ENCODE results near the gene ARPC1A.
"Not testable (repeated sequence)": the region's sequence is repeated elsewhere in the genome, so short reads cannot be mapped to it uniquely, and the experiment has no call there.

The ARPC1A gene

GRCh38 chr7:99326408-99326782 is 697 bp downstream of the ARPC1A start:
- peak in 1 of 2 donors; percentile 27 for DNase-seq
- H3K18ac ChIP-seq (ENCODE audit: low read length), result peak overlapping the region; percentile 85
- peak overlapping the region; percentile 95 for H3K9ac ChIP-seq (ENCODE audit: low read length)
- no peak overlapping the region for H3K23ac ChIP-seq (ENCODE audit: low read length)
- H3K27me3 ChIP-seq (ENCODE audit: insufficient read depth, low read length), result no peaks in the 10 kb centered on the region
- peak overlapping the region; percentile 23 for H2BK120ac ChIP-seq (ENCODE audit: insufficient read depth, low read length, poor library complexity)
- no CpG with 5 or more reads among the region's 10 CpGs for WGBS (ENCODE audit: extremely low coverage, insufficient coverage, insufficient read length)
- H4K91ac ChIP-seq (ENCODE audit: low read depth, low read length), result peak overlapping the region; percentile 52
- no peaks in the 10 kb centered on the region for H3K9me3 ChIP-seq (ENCODE audit: insufficient read depth, low read depth, low read length)
- H3K4ac ChIP-seq (ENCODE audit: low read depth, low read length), result peak overlapping the region; percentile 18
- peaks cover 10% of the 10 kb centered on the region for H3K79me1 ChIP-seq (ENCODE audit: low read length)
- peaks cover 21% of the 10 kb centered on the region for H3K79me2 ChIP-seq (ENCODE audit: control insufficient read depth, insufficient read depth, low read length, poor library complexity)
- peaks cover 2 to 4% of the 10 kb centered on the region in 2 experiments for H3K4me1 ChIP-seq (ENCODE audit: control insufficient read depth in 1 of 2, insufficient read depth in 2 of 2, low read length in 2 of 2)
- no peak overlapping the region for H3K27ac ChIP-seq (ENCODE audit: low read depth, low read length)
- H4K8ac ChIP-seq (ENCODE audit: low read depth, low read length), result peak overlapping the region; percentile 86
- peak overlapping the region; percentile 87 for H3K14ac ChIP-seq (ENCODE audit: low read length)
- H2AK5ac ChIP-seq (ENCODE audit: low read length), result no peak overlapping the region
- H3K4me3 ChIP-seq (ENCODE audit: low read depth, low read length), result peak overlapping the region; percentile 92
- H4K12ac ChIP-seq (ENCODE audit: low read depth, low read length), result peak overlapping the region; percentile 31
- H2AFZ ChIP-seq (ENCODE audit: insufficient read depth, low read length, poor library complexity), result peak overlapping the region; percentile 5
- no peak overlapping the region for H2BK12ac ChIP-seq (ENCODE audit: low read length)
- H3K36me3 ChIP-seq (ENCODE audit: control insufficient read depth in 1 of 2, insufficient read depth in 2 of 2, low read length in 2 of 2), result peaks cover 0 to 6% of the 10 kb centered on the region in 2 experiments
- H2BK5ac ChIP-seq (ENCODE audit: low read depth, low read length, poor library complexity), result peak overlapping the region; percentile 28
- H3K4me2 ChIP-seq (ENCODE audit: low read length), result peak overlapping the region; percentile 66

DNA sequence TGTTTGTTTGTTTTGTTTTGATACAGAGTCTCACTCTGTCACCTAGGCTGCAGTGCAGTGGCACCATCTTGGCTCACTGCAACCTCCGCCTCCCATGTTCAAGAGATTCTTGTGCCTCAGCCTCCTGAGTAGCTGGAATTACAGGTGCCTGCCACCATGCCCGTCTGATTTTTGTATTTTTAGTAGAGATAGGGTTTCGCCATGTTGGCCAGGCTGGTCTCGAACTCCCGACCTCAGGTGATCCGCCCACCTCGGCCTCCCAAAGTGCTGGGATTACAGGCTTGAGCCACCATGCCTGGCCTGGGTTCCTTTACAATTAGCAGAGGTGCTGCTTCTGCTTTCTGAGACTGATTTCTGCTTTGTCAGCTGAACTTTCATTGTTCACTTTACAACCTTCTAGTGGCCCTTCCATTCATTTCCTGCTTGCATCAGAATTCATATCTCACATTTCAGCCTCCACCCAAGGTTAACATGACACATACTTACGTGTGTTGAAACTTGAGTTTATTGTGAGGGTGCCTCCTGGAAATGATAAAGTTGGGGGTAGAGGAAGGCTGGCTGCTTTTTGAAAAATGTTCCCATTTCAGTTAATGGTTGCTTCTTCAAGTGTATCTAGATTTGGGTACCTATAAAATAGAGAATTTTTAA is 4.7 kb downstream of the ARPC1A start:
- H3K79me2 ChIP-seq (ENCODE audit: control insufficient read depth, insufficient read depth, low read length, poor library complexity), result peaks cover 17% of the 10 kb centered on the region
- no CpG with 5 or more reads among the region's 8 CpGs for WGBS (ENCODE audit: extremely low coverage, insufficient coverage, insufficient read length)
- peak; percentile 21 to 62 for DNase-seq
- not testable (repeated sequence) for H3K4me1 ChIP-seq (ENCODE audit: control insufficient read depth in 1 of 2, insufficient read depth in 2 of 2, low read length in 2 of 2); H4K12ac ChIP-seq (ENCODE audit: low read depth, low read length); H2BK120ac ChIP-seq (ENCODE audit: insufficient read depth, low read length, poor library complexity); H3K14ac ChIP-seq (ENCODE audit: low read length); H3K79me1 ChIP-seq (ENCODE audit: low read length); H3K27me3 ChIP-seq (ENCODE audit: insufficient read depth, low read length); H2BK5ac ChIP-seq (ENCODE audit: low read depth, low read length, poor library complexity); H3K9me3 ChIP-seq (ENCODE audit: insufficient read depth, low read depth, low read length); H3K4me3 ChIP-seq (ENCODE audit: low read depth, low read length); H3K4me2 ChIP-seq (ENCODE audit: low read length); H2AFZ ChIP-seq (ENCODE audit: insufficient read depth, low read length, poor library complexity); H3K9ac ChIP-seq (ENCODE audit: low read length); H2BK12ac ChIP-seq (ENCODE audit: low read length); H4K8ac ChIP-seq (ENCODE audit: low read depth, low read length); H3K23ac ChIP-seq (ENCODE audit: low read length); H4K91ac ChIP-seq (ENCODE audit: low read depth, low read length); H3K27ac ChIP-seq (ENCODE audit: low read depth, low read length); H2AK5ac ChIP-seq (ENCODE audit: low read length); H3K18ac ChIP-seq (ENCODE audit: low read length)
- H3K4ac ChIP-seq (ENCODE audit: low read depth, low read length), result peak overlapping the region; percentile 4
- peaks cover 13 to 15% of the 10 kb centered on the region in 2 experiments for H3K36me3 ChIP-seq (ENCODE audit: control insufficient read depth in 1 of 2, insufficient read depth in 2 of 2, low read length in 2 of 2)

GRCh38 chr7:99331002-99331401 is 5.3 kb downstream of the ARPC1A start:
- H3K4me3 ChIP-seq (ENCODE audit: low read depth, low read length), result no peak overlapping the region
- no peak overlapping the region for H2BK5ac ChIP-seq (ENCODE audit: low read depth, low read length, poor library complexity)
- H3K79me2 ChIP-seq (ENCODE audit: control insufficient read depth, insufficient read depth, low read length, poor library complexity), result peaks cover 14% of the 10 kb centered on the region
- H3K4me1 ChIP-seq (ENCODE audit: control insufficient read depth in 1 of 2, insufficient read depth in 2 of 2, low read length in 2 of 2), result peaks cover 0 to 4% of the 10 kb centered on the region in 2 experiments
- WGBS (ENCODE audit: extremely low coverage, insufficient coverage, insufficient read length), result no CpG with 5 or more reads among the region's 2 CpGs
- H2AFZ ChIP-seq (ENCODE audit: insufficient read depth, low read length, poor library complexity), result no peak overlapping the region
- H3K18ac ChIP-seq (ENCODE audit: low read length), result no peak overlapping the region
- H3K9me3 ChIP-seq (ENCODE audit: insufficient read depth, low read depth, low read length), result no peaks in the 10 kb centered on the region
- no peak overlapping the region for H4K12ac ChIP-seq (ENCODE audit: low read depth, low read length)
- H3K23ac ChIP-seq (ENCODE audit: low read length), result no peak overlapping the region
- H4K8ac ChIP-seq (ENCODE audit: low read depth, low read length), result no peak overlapping the region
- no peak overlapping the region for H3K27ac ChIP-seq (ENCODE audit: low read depth, low read length)
- no peaks in the 10 kb centered on the region for H3K27me3 ChIP-seq (ENCODE audit: insufficient read depth, low read length)
- no peak overlapping the region for H3K4ac ChIP-seq (ENCODE audit: low read depth, low read length)
- H3K79me1 ChIP-seq (ENCODE audit: low read length), result peaks cover 3% of the 10 kb centered on the region
- no peak overlapping the region for H4K91ac ChIP-seq (ENCODE audit: low read depth, low read length)
- H2BK12ac ChIP-seq (ENCODE audit: low read length), result no peak overlapping the region
- H2BK120ac ChIP-seq (ENCODE audit: insufficient read depth, low read length, poor library complexity), result no peak overlapping the region
- H3K14ac ChIP-seq (ENCODE audit: low read length), result no peak overlapping the region
- no peak overlapping the region for H2AK5ac ChIP-seq (ENCODE audit: low read length)
- no peak for DNase-seq
- H3K36me3 ChIP-seq (ENCODE audit: control insufficient read depth in 1 of 2, insufficient read depth in 2 of 2, low read length in 2 of 2), result peaks cover 15 to 16% of the 10 kb centered on the region in 2 experiments
- H3K9ac ChIP-seq (ENCODE audit: low read length), result no peak overlapping the region
- H3K4me2 ChIP-seq (ENCODE audit: low read length), result no peak overlapping the region

DNA sequence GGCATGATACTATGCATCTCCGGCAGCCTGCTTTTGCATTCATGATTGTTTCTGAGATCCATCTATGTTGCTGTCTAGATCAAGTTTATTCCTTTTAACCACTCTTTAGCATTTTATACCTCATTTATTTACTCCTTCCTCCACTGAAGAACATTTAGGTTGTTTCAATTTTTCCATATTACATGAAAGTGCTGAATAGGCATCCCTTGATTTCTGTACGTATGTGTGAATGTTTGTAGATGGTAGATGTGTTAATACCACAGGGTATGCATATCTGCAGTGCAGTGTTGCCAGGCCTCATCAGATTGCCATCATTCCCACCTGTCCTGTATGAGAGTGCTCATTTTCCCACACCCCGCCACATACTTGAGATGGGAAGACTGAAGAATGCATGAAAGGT is 13.9 kb downstream of the ARPC1A start:
- no peak overlapping the region for H2AK5ac ChIP-seq (ENCODE audit: low read length)

More for the DNA sequence above, 13.9 kb downstream of the ARPC1A start:
- H3K27me3 ChIP-seq (ENCODE audit: insufficient read depth, low read length), result no peaks in the 10 kb centered on the region
- H4K8ac ChIP-seq (ENCODE audit: low read depth, low read length), result no peak overlapping the region
- peaks cover 2% of the 10 kb centered on the region for H3K9me3 ChIP-seq (ENCODE audit: insufficient read depth, low read depth, low read length)
- no peak overlapping the region for H3K23ac ChIP-seq (ENCODE audit: low read length)
- no CpG with 5 or more reads among the region's 3 CpGs for WGBS (ENCODE audit: extremely low coverage, insufficient coverage, insufficient read length)
- no peak overlapping the region for H2BK5ac ChIP-seq (ENCODE audit: low read depth, low read length, poor library complexity)
- no peak overlapping the region for H2BK12ac ChIP-seq (ENCODE audit: low read length)
- no peak overlapping the region for H4K12ac ChIP-seq (ENCODE audit: low read depth, low read length)
- no peak overlapping the region for H4K91ac ChIP-seq (ENCODE audit: low read depth, low read length)
- no peaks in the 10 kb centered on the region for H3K79me1 ChIP-seq (ENCODE audit: low read length)
- H3K4ac ChIP-seq (ENCODE audit: low read depth, low read length), result no peak overlapping the region
- H3K9ac ChIP-seq (ENCODE audit: low read length), result no peak overlapping the region
- H3K36me3 ChIP-seq (ENCODE audit: control insufficient read depth in 1 of 2, insufficient read depth in 2 of 2, low read length in 2 of 2), result peaks cover 37 to 45% of the 10 kb centered on the region in 2 experiments
- H3K4me1 ChIP-seq (ENCODE audit: control insufficient read depth in 1 of 2, insufficient read depth in 2 of 2, low read length in 2 of 2), result no peaks in the 10 kb centered on the region
- H2BK120ac ChIP-seq (ENCODE audit: insufficient read depth, low read length, poor library complexity), result no peak overlapping the region
- H3K14ac ChIP-seq (ENCODE audit: low read length), result no peak overlapping the region
- no peak overlapping the region for H2AFZ ChIP-seq (ENCODE audit: insufficient read depth, low read length, poor library complexity)
- H3K27ac ChIP-seq (ENCODE audit: low read depth, low read length), result no peak overlapping the region
- no peaks in the 10 kb centered on the region for H3K79me2 ChIP-seq (ENCODE audit: control insufficient read depth, insufficient read depth, low read length, poor library complexity)
- no peak overlapping the region for H3K4me2 ChIP-seq (ENCODE audit: low read length)
- no peak for DNase-seq
- H3K4me3 ChIP-seq (ENCODE audit: low read depth, low read length), result no peak overlapping the region
- no peak overlapping the region for H3K18ac ChIP-seq (ENCODE audit: low read length)
